ENCODE results near the gene DMRTC2.

- TF ChIP-seq POLR2A (IDR thresholded peaks at IDR 0.05) (no peak), CTCF (IDR thresholded peaks at IDR 0.05 in 4 of 5, conservative IDR thresholded peaks at IDR 0.05 in 1 of 5) (no peak)
Observed at GRCh38 chr19:41861846-41862245, 17.0 kb downstream of the DMRTC2 start.
